Transverse colon (tissue), 4 donors: ENCODE data around the gene DCAF10. TPM values are rescaled to one million over a fixed set of nuclear protein-coding genes. Genes with fewer than 3 reads are reported as not detected.

Source experiments
- DNase-seq: peaks from one replicate; pipeline ENCODE4 v3.0.0-alpha.2; 2019
- H3K27ac ChIP-seq, 4 donors: fragments of 200-600 bp; sonication (generic); 2 replicates each; pipeline ENCODE4 v1.5.1; 2016 to 2018; ENCODE audit warnings: inconsistent platforms in 4 of 4
- H3K27me3 ChIP-seq: fragments of 200-600 bp; sonication (generic); 2 replicates; pipeline ENCODE4 v1.5.1; 2017; ENCODE audit warnings: inconsistent platforms
- H3K36me3 ChIP-seq, 4 donors: fragments of 200-600 bp; sonication (generic); 2 replicates each; pipeline ENCODE4 v1.5.1; 2017 to 2019; ENCODE audit warnings: inconsistent platforms in 4 of 4
- H3K4me1 ChIP-seq, 4 donors: fragments of 200-600 bp; sonication (generic); 2 replicates each; pipeline ENCODE4 v1.5.1; 2017 to 2020; ENCODE audit warnings: inconsistent platforms in 4 of 4
- H3K4me3 ChIP-seq, 4 donors: fragments of 200-600 bp; sonication (generic); 1 replicate in 1 of 4; 2 replicates in 3 of 4; pipeline versions ENCODE4 v1.5.1 to v1.6.1; 2017 to 2019; ENCODE audit warnings: inconsistent platforms in 4 of 4
- H3K9me3 ChIP-seq, 2 donors: fragments of 200-600 bp; sonication (generic); 2 replicates each; pipeline ENCODE4 v1.5.1; 2017 to 2019; ENCODE audit warnings: inconsistent platforms in 2 of 2
- EP300 ChIP-seq: sonication (generic); formaldehyde crosslinking; IDR thresholded peaks from one replicate; pipeline ENCODE4 v1.6.1; 2017; ENCODE audit warnings: antibody characterized with exemption, low read depth
- POLR2A ChIP-seq: fragments of 450-650 bp; IDR thresholded peaks from one replicate; pipeline ENCODE4 v1.6.1; 2016; ENCODE audit warnings: antibody characterized with exemption, mild to moderate bottlenecking, moderate library complexity
- POLR2AphosphoS5 ChIP-seq, 3 donors: sonication (generic); formaldehyde crosslinking; IDR thresholded peaks; one replicate each; pipeline ENCODE4 v1.6.1; 2016; ENCODE audit warnings: antibody characterized with exemption in 3 of 3
- WGBS, 2 donors: methylation state at CpG; one replicate each; pipeline ENCODE4 v1.1.5; 2018; ENCODE audit warnings: low coverage in 1 of 2; 5-methylcytosine and 5-hydroxymethylcytosine counted together
- in situ Hi-C, 4 donors: fragments of 200-750 bp; cut with MboI; loops; one replicate each; pipeline versions ENCODE4 v1.15.0 to v1.15.1; 2017; ENCODE audit warnings: low sequenced_read_pairs in 3 of 4, low pct_ligation_motif_present in 1 of 4, low pct_unique_long_range_greater_than_20kb in 1 of 4
- intact Hi-C: fragments of 100-400 bp; cut with DNase I; formaldehyde crosslinking; loops from one replicate; pipeline ENCODE4 v1.15.1; 2023; ENCODE audit warnings: low total_unique reads
- total RNA-seq, 4 donors: library from RNA; depleted of rRNA; stranded (reverse); fragments of >200 nt; gene quantifications; one replicate each; pipeline ENCODE4 v1.1.0, GENCODE V29; 2016
- TF ChIP-seq, protein P1 (sequence below), 5 experiments: fragments of 200-600 bp in 3 of 5; fragments of 450-650 bp in 2 of 5; sonication (generic) in 3 of 5; IDR thresholded peaks; 1 replicate in 2 of 5; 2 replicates in 3 of 5; pipeline ENCODE4 v1.5.1; 2016 to 2017; ENCODE audit warnings: antibody characterized with exemption in 5 of 5, inconsistent platforms in 3 of 5, mild to moderate bottlenecking in 2 of 5, moderate library complexity in 1 of 5

Gene DCAF10
- total RNA-seq, 4 donors from 2014 or later: 12.0 to 493 (median 34.2) TPM

DNA sequence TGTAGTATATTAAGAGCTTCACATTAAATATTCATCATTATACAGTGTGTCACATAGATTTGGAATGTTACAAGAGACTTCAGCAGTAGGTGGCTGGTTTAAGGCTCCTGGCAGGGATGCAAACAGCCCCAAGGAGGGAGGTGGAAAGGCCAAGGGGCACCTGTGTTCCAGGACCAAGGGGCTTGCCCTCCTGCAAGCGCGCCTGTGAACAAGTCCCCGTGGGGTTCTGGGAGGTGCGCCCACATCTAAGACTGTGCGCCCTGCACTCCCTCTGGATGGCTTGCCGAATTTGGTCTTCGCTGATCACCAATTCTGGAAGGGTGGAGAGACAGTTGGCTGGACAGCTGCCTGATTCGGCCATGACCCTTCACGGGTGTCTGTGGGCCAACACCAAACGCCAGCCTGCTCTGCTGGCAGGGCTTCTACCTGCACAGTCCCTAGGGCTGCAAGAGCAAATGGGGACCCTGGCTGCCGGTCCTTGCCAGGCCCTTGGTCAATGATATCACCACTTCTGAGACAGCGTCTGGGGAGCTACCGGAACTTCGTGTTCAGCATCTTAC lies 115.4 kb downstream of the DCAF10 start:
- intact Hi-C loops (loop anchor here (5.0 to 10.0 kb wide), 3 partner anchors 49 to 449 kb away; partner anchors contain the start of gene SHB), in situ Hi-C loops (loop anchor here (10.0 to 25.0 kb wide), 7 partner anchors 146 to 496 kb away; partner anchors contain the start of genes FBXO10 (in 1 of the 4), IGFBPL1 (in 1 of the 4), POLR1E (in 1 of the 4) and SHB (in 1 of the 4))
- no peak overlapping the region for H3K27ac ChIP-seq
- no peaks in the 10 kb centered on the region for H3K4me1 ChIP-seq
- no peaks in the 10 kb centered on the region for H3K36me3 ChIP-seq
- no peaks in the 10 kb centered on the region for H3K27me3 ChIP-seq
- H3K4me3 ChIP-seq: no peak overlapping the region
- no peak for DNase-seq
- 86% methylated on average over 14 of the region's 14 CpGs; no CpG with 5 or more reads in 1 of the 2 donors for WGBS, 2 donors
- TF ChIP-seq POLR2A: no peak
- TF ChIP-seq, protein P1, sequence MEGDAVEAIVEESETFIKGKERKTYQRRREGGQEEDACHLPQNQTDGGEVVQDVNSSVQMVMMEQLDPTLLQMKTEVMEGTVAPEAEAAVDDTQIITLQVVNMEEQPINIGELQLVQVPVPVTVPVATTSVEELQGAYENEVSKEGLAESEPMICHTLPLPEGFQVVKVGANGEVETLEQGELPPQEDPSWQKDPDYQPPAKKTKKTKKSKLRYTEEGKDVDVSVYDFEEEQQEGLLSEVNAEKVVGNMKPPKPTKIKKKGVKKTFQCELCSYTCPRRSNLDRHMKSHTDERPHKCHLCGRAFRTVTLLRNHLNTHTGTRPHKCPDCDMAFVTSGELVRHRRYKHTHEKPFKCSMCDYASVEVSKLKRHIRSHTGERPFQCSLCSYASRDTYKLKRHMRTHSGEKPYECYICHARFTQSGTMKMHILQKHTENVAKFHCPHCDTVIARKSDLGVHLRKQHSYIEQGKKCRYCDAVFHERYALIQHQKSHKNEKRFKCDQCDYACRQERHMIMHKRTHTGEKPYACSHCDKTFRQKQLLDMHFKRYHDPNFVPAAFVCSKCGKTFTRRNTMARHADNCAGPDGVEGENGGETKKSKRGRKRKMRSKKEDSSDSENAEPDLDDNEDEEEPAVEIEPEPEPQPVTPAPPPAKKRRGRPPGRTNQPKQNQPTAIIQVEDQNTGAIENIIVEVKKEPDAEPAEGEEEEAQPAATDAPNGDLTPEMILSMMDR (IDR thresholded peaks at IDR 0.05): no peak
- no peak for TF ChIP-seq EP300
- TF ChIP-seq POLR2AphosphoS5 (IDR thresholded peaks at IDR 0.05): no peak
- no peaks in the 10 kb centered on the region for H3K9me3 ChIP-seq

DNA sequence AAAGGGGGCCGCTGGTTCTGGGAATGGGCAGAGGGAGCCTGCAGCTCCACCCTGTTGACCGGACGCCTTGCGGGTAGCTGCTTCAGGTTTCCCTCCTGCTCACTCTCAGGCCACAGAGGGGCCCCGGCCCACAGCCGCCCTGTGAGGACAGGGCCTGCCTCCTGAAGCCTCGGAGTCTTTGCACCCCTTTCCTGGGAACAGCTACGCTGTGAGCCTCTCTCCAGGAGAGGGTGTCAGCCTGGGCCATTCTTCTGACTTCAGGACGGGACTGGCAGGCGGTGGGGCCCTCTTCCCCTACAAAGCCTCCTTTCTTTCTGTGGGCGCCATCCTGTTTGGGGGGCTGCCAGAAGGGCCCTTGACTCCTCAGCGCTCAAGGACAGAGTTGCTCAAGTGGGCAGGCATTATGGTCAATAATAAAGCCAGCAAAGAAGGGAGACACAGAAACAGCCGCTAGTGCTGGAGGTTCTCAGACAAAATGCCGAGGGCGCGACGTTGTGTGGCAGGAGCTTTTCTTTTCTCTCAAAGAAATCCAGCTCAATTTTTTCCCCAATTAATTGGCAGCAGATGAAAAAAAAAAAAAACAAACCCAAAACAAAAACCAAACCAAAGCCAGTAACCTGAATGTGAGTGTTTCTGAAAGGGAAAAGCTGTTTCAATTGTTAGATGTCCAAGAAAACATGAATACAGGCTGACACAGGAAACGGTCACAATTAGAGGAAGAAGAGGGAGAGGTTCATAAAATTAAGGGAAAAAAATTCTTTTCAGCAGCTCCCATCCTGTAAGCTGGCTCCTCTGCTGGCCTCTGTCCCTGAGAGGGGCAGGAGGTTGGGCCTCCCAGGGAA lies 116.1 kb downstream of the DCAF10 start:
- DNase-seq: no peak
- Histone ChIP-seq H3K9me3 (no peaks in the 10 kb centered on the region), H3K4me3 (no peak overlapping the region), H3K4me1 (no peaks in the 10 kb centered on the region), H3K36me3 (no peaks in the 10 kb centered on the region), H3K27ac (peak overlapping the region; percentile 12 to 25 (median 21)), H3K27me3 (no peaks in the 10 kb centered on the region)
- in situ Hi-C loops (loop anchor here (10.0 to 25.0 kb wide), 7 partner anchors 146 to 496 kb away; partner anchors contain the start of genes FBXO10 (in 1 of the 4), IGFBPL1 (in 1 of the 4), POLR1E (in 1 of the 4) and SHB (in 1 of the 4)), intact Hi-C loops (loop anchor here (5.0 to 10.0 kb wide), 3 partner anchors 48 to 448 kb away; partner anchors contain the start of gene SHB)
- TF ChIP-seq EP300: no peak
- no peak for TF ChIP-seq POLR2AphosphoS5 (IDR thresholded peaks at IDR 0.05)
- TF ChIP-seq, protein P1 (IDR thresholded peaks at IDR 0.05): no peak
- TF ChIP-seq POLR2A: no peak
- 84 to 91% methylated on average over 5 to 14 of the region's 18 CpGs for WGBS, 2 donors

Other genes starting within 250 kb of the DCAF10 start
- 10 to 100 TPM in 1 of 4 donors, 1 to 10 TPM in 3; 4.2 to 16.5 (median 6.8) TPM for gene FBXO10, start 224.4 kb upstream of the DCAF10 start, total RNA-seq
- 10 to 100 TPM; 14.3 to 70.3 (median 63.1) TPM for gene TOMM5, start 208.2 kb upstream of the DCAF10 start, total RNA-seq
- gene FRMPD1, start 149.8 kb upstream of the DCAF10 start, total RNA-seq: 1 to 10 TPM in 1 of 4 donors, under 1 TPM in 2, not detected in 1; 0.27 to 4.6 (median 0.64) TPM
- 1 to 10 TPM; 1.4 to 7.5 (median 4.0) TPM for gene TRMT10B, start 47.0 kb upstream of the DCAF10 start, total RNA-seq
- gene EXOSC3, start 15.7 kb upstream of the DCAF10 start, total RNA-seq: 10 to 100 TPM in 2 of 4 donors, 1 to 10 TPM in 2; 2.6 to 46.2 (median 14.7) TPM
- gene SLC25A51, start 103.3 kb downstream of the DCAF10 start, total RNA-seq: 10 to 100 TPM; 15.7 to 30.0 (median 24.1) TPM